ENCODE results near the gene LCP2.

DNA sequence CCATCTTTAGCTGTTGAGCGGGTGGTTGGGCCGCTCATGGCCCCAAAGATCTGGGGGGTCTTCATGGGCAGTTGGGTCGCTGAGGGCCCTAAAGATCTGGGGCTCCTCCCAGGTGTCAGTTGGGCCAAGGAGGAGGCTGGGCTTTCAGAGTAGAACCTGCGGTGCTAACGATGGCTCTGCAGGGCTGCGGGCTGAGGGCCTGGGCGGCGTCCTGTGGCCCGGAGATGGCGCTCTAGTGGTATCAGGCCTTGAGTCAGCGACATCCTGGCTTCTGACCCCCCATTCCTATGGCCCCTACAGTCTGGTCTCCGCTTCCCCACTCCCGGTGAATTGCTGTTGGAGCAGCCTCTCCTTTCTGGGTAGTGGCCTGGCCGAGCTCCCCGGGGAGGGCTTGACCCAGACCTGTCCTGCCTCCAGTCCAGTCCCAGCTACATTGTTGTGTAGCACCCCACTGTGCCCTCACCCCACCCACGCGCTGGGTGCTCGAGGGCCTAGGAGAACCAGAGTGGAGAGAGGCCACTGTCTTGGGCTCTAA lies 64.2 kb downstream of the LCP2 start:
- TF ChIP-seq CTCF (IDR thresholded peaks at IDR 0.05), result no peak
- TF ChIP-seq EZH2 (IDR thresholded peaks at IDR 0.05), result no peak
- no peak for TF ChIP-seq EZH2phosphoT487 (IDR thresholded peaks at IDR 0.05)
